HepG2 (cell line): ENCODE data around the gene CDH23. TPM values are rescaled to one million over a fixed set of nuclear protein-coding genes. Genes with fewer than 3 reads are reported as not detected.

ENCODE experiments used
- ATAC-seq: fragments of 200-7000 bp; cut with Tn5 transposase; 3 replicates; pipeline ENCODE4 v1.9.1; 2020; ENCODE audit warnings: mild to moderate bottlenecking, moderate library complexity
- BruUV-seq: library from RNA; stranded (reverse); fragments of 400-500 nt; replicated peaks from 2 replicates; lab custom pipeline; 2021; lab: Mats Ljungman, UMichigan
- CTCF ChIA-PET: fragments of 300-600 bp; formaldehyde crosslinking; extraction: SDS; loops from one replicate; lab custom pipeline; 2021; ENCODE audit warnings: low total read pairs, inconsistent platforms, low intra/inter-chr PET ratio; lab: Yijun Ruan, JAX
- POLR2A ChIA-PET: fragments of 350-600 bp; sonication (Branson Sonifier 250); formaldehyde crosslinking; loops from one replicate; lab custom pipeline; 2020; ENCODE audit warnings: antibody characterized with exemption, inconsistent platforms; lab: Yijun Ruan, JAX
- DNase-seq: peaks from one replicate; pipeline ENCODE4 v3.0.0-alpha.2; 2015; ENCODE audit warnings: low spot score
- FAIRE-seq: peaks from 3 replicates; lab custom pipeline; 2011; peaks lifted over from hg19 to GRCh38; lab: Jason Lieb, UNC
- H2AFZ ChIP-seq: one replicate; pipeline ENCODE4 v1.6.1; 2011; ENCODE audit warnings: low read length, inconsistent platforms
- H3K27ac ChIP-seq: fragments of 300-600 bp; 3 replicates; pipeline ENCODE4 v1.8.0; 2011; ENCODE audit warnings: mixed run types, mild to moderate bottlenecking, mixed read lengths, low read length, inconsistent platforms; ENCODE audit not compliant: insufficient read depth; ENCODE audit errors: extremely low read length
- H3K27me3 ChIP-seq, 2 experiments: fragments of 200-600 bp in 1 of 2; 2 replicates in 1 of 2; 3 replicates in 1 of 2; pipeline versions ENCODE4 v1.6.0 to v1.8.0; 2011; ENCODE audit warnings: low read length in 2 of 2, mild to moderate bottlenecking in 2 of 2, moderate library complexity in 2 of 2, inconsistent platforms in 1 of 2; ENCODE audit not compliant: insufficient read depth in 2 of 2, control insufficient read depth in 1 of 2
- H3K36me3 ChIP-seq, 2 experiments: fragments of 200-600 bp in 1 of 2; replicated peaks in 1 of 2; 2 replicates in 1 of 2; 3 replicates in 1 of 2; pipeline versions ENCODE4 v1.5.1 to v1.8.0; 2011; ENCODE audit warnings: low read length in 2 of 2, inconsistent platforms in 1 of 2; ENCODE audit not compliant: insufficient read depth in 2 of 2, control insufficient read depth in 1 of 2
- H3K4me1 ChIP-seq: 2 replicates; pipeline ENCODE4 v1.5.1; 2012; ENCODE audit warnings: low read length, inconsistent platforms; ENCODE audit not compliant: insufficient read depth
- H3K4me2 ChIP-seq: 2 replicates; pipeline ENCODE4 v1.6.0; 2011; ENCODE audit warnings: low read depth, low read length, inconsistent platforms
- H3K4me3 ChIP-seq, 3 experiments: fragments of 200-600 bp in 1 of 3; sonication (generic), shearing (Covaris generic) in 1 of 3; replicated peaks in 1 of 3; 2 replicates each; pipeline ENCODE4 v1.5.1; 2011 to 2016; ENCODE audit warnings: low read length in 3 of 3, inconsistent platforms in 2 of 3, low read depth in 2 of 3, mild to moderate bottlenecking in 2 of 3, control low read depth in 1 of 3, mixed read lengths in 1 of 3; ENCODE audit not compliant: insufficient read depth in 1 of 3
- H3K79me2 ChIP-seq: one replicate; pipeline ENCODE4 v1.6.1; 2011; ENCODE audit warnings: low read length, inconsistent platforms; ENCODE audit not compliant: insufficient read depth
- H3K9ac ChIP-seq: 2 replicates; pipeline ENCODE4 v1.6.0; 2011; ENCODE audit warnings: mild to moderate bottlenecking, low read depth, low read length, inconsistent platforms; ENCODE audit not compliant: insufficient read depth
- H3K9me3 ChIP-seq: 2 replicates; pipeline ENCODE4 v1.5.1; 2012; ENCODE audit warnings: mild to moderate bottlenecking, low read length
- H4K20me1 ChIP-seq: 2 replicates; pipeline ENCODE4 v1.6.0; 2011; ENCODE audit warnings: inconsistent platforms, mild to moderate bottlenecking, low read length, moderate library complexity; ENCODE audit not compliant: insufficient read depth
- NR1H2 ChIP-seq: sonication (generic); formaldehyde crosslinking; IDR thresholded peaks from 2 replicates; pipeline ENCODE4 v1.8.1; 2022; ENCODE audit warnings: low read depth, missing genetic modification reagents, borderline replicate concordance
- ZNF317 ChIP-seq: sonication (generic); formaldehyde crosslinking; IDR thresholded peaks from 2 replicates; pipeline ENCODE4 v1.5.0; 2020; ENCODE audit warnings: mild to moderate bottlenecking, missing genetic modification reagents
- ZNF484 ChIP-seq: sonication (generic); formaldehyde crosslinking; IDR thresholded peaks from 2 replicates; pipeline ENCODE4 v1.5.1; 2020; ENCODE audit warnings: mild to moderate bottlenecking, low read depth, missing genetic modification reagents, borderline replicate concordance
- ZNF768 ChIP-seq: sonication (generic); formaldehyde crosslinking; IDR thresholded peaks from 2 replicates; pipeline ENCODE4 v1.4.0; 2020; ENCODE audit warnings: missing genetic modification reagents
- ZNF776 ChIP-seq: sonication (generic); formaldehyde crosslinking; IDR thresholded peaks from 2 replicates; pipeline ENCODE4 v1.4.0; 2020; ENCODE audit warnings: mild to moderate bottlenecking, missing genetic modification reagents
- WGBS: methylation state at CpG from one replicate; pipeline ENCODE4 v1.1.6; 2017; ENCODE audit warnings: low lambda C conversion rate; 5-methylcytosine and 5-hydroxymethylcytosine counted together
- in situ Hi-C: cut with HindIII; loops from 2 replicates; pipeline ENCODE4 v1.10.0; 2017; ENCODE audit warnings: low pct_unique_long_range_greater_than_20kb; ENCODE audit not compliant: extremely low pct_ligation_motif_present
- intact Hi-C: fragments of 100-400 bp; cut with micrococcal nuclease; formaldehyde crosslinking; loops from one replicate; pipeline ENCODE4 v1.10.0; 2022; ENCODE audit not compliant: unreplicated experiment
- polyA plus RNA-seq, 8 experiments: library from polyadenylated mRNA; depleted of rRNA in 3 of 8; stranded (reverse) in 7 of 8; unstranded in 1 of 8; fragments of >200 nt; fragmentation: Illumina TruSeq in 4 of 8; extraction: Trizol in 4 of 8; gene quantifications; 2 replicates each; pipeline versions ENCODE4 v1.2.1 to v1.2.3, GENCODE V29; 2011 to 2016; ENCODE audit warnings: low read depth in 4 of 8, missing spikeins in 1 of 8, mixed read lengths in 1 of 8; ENCODE audit not compliant: insufficient read depth in 1 of 8
- total RNA-seq, 5 experiments: library from RNA; depleted of rRNA; stranded (reverse); fragments of >200 nt; fragmentation: Illumina TruSeq; extraction: Trizol; gene quantifications; 2 replicates each; pipeline ENCODE4 v1.2.3, GENCODE V29; 2016; ENCODE audit warnings: low read depth in 1 of 5
- TF ChIP-seq, protein P1 (sequence below): sonication (generic); formaldehyde crosslinking; IDR thresholded peaks from 2 replicates; pipeline ENCODE4 v1.4.0; 2020; ENCODE audit warnings: missing genetic modification reagents
- TF ChIP-seq, protein P2 (sequence below): IDR thresholded peaks from 2 replicates; pipeline ENCODE4 v1.6.1; 2016; ENCODE audit warnings: low read depth
- TF ChIP-seq, protein P3 (sequence below): IDR thresholded peaks from 2 replicates; pipeline ENCODE4 v1.6.1; 2016; ENCODE audit warnings: low read depth, borderline replicate concordance
- TF ChIP-seq, protein P4 (sequence below): sonication (generic); formaldehyde crosslinking; IDR thresholded peaks from 2 replicates; pipeline ENCODE4 v1.4.0; 2020; ENCODE audit warnings: mild to moderate bottlenecking, missing genetic modification reagents, borderline replicate concordance

CDH23 gene
- total and polyA plus RNA-seq, 2 of the 13 experiments (the other 11 are each of a cell fraction or from before 2014, with no cell fraction given), result 0.13 TPM; not detected in 1

DNA sequence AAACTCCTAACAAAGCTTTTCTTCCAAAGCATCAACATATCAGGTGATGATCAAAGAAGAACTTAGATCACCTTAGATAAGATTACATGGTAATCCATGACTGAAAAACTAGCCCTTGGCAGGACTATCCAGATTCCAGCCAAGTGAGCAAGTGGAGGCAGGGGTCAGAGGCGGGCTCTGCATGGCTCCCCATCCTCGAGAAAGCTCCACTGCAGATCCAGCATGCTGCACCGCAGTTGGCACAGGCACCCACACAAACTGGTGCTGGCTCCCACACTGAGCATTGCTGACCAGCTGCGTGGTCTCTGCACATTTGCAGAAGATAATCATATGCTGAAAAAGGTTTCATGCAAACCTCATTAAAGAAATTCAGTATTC lies 444.2 kb downstream of the CDH23 start:
- no peak overlapping the region for H3K4me3 ChIP-seq
- TF ChIP-seq, protein P1, sequence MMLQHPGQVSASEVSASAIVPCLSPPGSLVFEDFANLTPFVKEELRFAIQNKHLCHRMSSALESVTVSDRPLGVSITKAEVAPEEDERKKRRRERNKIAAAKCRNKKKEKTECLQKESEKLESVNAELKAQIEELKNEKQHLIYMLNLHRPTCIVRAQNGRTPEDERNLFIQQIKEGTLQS (CRISPR knock-in tag), result no peak
- TF ChIP-seq ZNF776, result no peak
- TF ChIP-seq NR1H2 (CRISPR knock-in tag), result no peak
- TF ChIP-seq ZNF317, result no peak
- no peak for TF ChIP-seq ZNF768
- TF ChIP-seq, protein P2, sequence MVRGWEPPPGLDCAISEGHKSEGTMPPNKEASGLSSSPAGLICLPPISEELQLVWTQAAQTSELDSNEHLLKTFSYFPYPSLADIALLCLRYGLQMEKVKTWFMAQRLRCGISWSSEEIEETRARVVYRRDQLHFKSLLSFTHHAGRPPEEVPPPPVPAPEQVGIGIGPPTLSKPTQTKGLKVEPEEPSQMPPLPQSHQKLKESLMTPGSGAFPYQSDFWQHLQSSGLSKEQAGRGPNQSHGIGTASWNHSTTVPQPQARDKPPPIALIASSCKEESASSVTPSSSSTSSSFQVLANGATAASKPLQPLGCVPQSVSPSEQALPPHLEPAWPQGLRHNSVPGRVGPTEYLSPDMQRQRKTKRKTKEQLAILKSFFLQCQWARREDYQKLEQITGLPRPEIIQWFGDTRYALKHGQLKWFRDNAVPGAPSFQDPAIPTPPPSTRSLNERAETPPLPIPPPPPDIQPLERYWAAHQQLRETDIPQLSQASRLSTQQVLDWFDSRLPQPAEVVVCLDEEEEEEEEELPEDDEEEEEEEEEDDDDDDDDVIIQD (CRISPR knock-in tag), result no peak
- TF ChIP-seq ZNF484, result no peak
- TF ChIP-seq, all 625 proteins: peak for 0
- FAIRE-seq (no peak), DNase-seq (no peak), ATAC-seq (no peak)
- Histone ChIP-seq H3K36me3 (peaks cover 4 to 11% of the 10 kb centered on the region in 2 experiments; a peak in 4 of 5 replicates), H3K9ac (no peak overlapping the region), H3K27ac (no peak overlapping the region), H2AFZ (no peak overlapping the region), H3K9me3 (no peaks in the 10 kb centered on the region), H3K4me1 (peaks cover 36% of the 10 kb centered on the region), H3K27me3 (no peaks in the 10 kb centered on the region), H4K20me1 (peaks cover 69% of the 10 kb centered on the region), H3K79me2 (peaks cover 95% of the 10 kb centered on the region), H3K4me2 (no peak overlapping the region)
- 95% methylated on average over 3 of the region's 4 CpGs for WGBS
- BruUV-seq, result no TSS peak
- in situ Hi-C loops (no loop called here), intact Hi-C loops (no loop called here)
- ChIA-PET POLR2A (interaction anchor here (0.9 kb wide), 1 partner anchor 10 kb away, joined by 5 read pairs; the partner anchor contains the start of gene PSAP), CTCF (no interaction called here)

DNA sequence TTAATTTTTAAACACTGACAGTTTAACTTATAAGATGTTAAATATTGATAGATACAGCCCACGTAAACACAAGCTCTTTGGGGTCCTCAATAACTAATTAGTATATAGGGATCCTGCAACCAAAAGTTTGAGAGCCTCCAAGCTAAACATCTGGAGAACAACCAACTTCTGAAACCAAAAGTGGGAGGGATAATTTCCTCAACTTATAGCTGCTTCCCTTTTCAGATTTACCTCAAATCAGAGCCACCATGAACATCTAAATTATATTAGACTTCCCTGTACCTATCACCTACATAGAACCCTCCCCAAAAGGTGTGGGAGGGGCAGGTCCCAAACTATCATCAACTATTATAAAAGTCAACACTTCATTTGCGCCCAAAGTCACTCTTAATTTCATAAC lies 445.7 kb downstream of the CDH23 start:
- Histone ChIP-seq H3K36me3 (peaks cover 4 to 11% of the 10 kb centered on the region in 2 experiments; a peak in 4 of 5 replicates), H2AFZ (no peak overlapping the region), H3K79me2 (peaks cover 95% of the 10 kb centered on the region), H3K4me2 (no peak overlapping the region), H4K20me1 (peaks cover 56% of the 10 kb centered on the region), H3K9me3 (no peaks in the 10 kb centered on the region), H3K4me3 (no peak overlapping the region), H3K27me3 (no peaks in the 10 kb centered on the region), H3K4me1 (peaks cover 36% of the 10 kb centered on the region), H3K27ac (no peak overlapping the region), H3K9ac (no peak overlapping the region)
- intact Hi-C loops, result no loop called here
- BruUV-seq, result no TSS peak
- in situ Hi-C loops, result no loop called here
- CTCF ChIA-PET, result no interaction called here
- WGBS, result 47% methylated on average over 2 of the region's 2 CpGs
- no peak for DNase-seq
- FAIRE-seq, result no peak
- POLR2A ChIA-PET, result interaction anchor here (1.8 kb wide), 1 partner anchor 9 kb away, joined by 4 read pairs; the partner anchor contains the start of gene PSAP
- ATAC-seq, result no peak
- TF ChIP-seq, protein P3, sequence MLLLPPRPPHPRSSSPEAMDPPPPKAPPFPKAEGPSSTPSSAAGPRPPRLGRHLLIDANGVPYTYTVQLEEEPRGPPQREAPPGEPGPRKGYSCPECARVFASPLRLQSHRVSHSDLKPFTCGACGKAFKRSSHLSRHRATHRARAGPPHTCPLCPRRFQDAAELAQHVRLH, result no peak
- TF ChIP-seq, protein P1 (CRISPR knock-in tag), result no peak
- TF ChIP-seq, protein P4, sequence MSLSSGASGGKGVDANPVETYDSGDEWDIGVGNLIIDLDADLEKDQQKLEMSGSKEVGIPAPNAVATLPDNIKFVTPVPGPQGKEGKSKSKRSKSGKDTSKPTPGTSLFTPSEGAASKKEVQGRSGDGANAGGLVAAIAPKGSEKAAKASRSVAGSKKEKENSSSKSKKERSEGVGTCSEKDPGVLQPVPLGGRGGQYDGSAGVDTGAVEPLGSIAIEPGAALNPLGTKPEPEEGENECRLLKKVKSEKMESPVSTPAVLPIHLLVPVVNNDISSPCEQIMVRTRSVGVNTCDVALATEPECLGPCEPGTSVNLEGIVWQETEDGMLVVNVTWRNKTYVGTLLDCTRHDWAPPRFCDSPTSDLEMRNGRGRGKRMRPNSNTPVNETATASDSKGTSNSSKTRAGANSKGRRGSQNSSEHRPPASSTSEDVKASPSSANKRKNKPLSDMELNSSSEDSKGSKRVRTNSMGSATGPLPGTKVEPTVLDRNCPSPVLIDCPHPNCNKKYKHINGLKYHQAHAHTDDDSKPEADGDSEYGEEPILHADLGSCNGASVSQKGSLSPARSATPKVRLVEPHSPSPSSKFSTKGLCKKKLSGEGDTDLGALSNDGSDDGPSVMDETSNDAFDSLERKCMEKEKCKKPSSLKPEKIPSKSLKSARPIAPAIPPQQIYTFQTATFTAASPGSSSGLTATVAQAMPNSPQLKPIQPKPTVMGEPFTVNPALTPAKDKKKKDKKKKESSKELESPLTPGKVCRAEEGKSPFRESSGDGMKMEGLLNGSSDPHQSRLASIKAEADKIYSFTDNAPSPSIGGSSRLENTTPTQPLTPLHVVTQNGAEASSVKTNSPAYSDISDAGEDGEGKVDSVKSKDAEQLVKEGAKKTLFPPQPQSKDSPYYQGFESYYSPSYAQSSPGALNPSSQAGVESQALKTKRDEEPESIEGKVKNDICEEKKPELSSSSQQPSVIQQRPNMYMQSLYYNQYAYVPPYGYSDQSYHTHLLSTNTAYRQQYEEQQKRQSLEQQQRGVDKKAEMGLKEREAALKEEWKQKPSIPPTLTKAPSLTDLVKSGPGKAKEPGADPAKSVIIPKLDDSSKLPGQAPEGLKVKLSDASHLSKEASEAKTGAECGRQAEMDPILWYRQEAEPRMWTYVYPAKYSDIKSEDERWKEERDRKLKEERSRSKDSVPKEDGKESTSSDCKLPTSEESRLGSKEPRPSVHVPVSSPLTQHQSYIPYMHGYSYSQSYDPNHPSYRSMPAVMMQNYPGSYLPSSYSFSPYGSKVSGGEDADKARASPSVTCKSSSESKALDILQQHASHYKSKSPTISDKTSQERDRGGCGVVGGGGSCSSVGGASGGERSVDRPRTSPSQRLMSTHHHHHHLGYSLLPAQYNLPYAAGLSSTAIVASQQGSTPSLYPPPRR (CRISPR knock-in tag), result no peak
